Skin epidermis (tissue), 12 donors: ENCODE results near the gene PRAME.
"Not testable (repeated sequence)": the region's sequence is repeated elsewhere in the genome, so short reads cannot be mapped to it uniquely, and the experiment has no call there.

Experiments used
- H3K27ac ChIP-seq, 21 experiments: fragments of 200-600 bp; sonication (generic) in 11 of 21; one replicate each; pipeline ENCODE4 v1.5.0; 2020; ENCODE audit warnings: mild to moderate bottlenecking in 3 of 21, inconsistent platforms in 2 of 21, moderate library complexity in 2 of 21
- H3K4me3 ChIP-seq, 7 experiments: fragments of 200-600 bp; sonication (generic) in 2 of 7; one replicate each; pipeline ENCODE4 v1.5.0; 2020; ENCODE audit warnings: inconsistent platforms in 2 of 7, mild to moderate bottlenecking in 2 of 7, moderate library complexity in 1 of 7

Gene PRAME

DNA sequence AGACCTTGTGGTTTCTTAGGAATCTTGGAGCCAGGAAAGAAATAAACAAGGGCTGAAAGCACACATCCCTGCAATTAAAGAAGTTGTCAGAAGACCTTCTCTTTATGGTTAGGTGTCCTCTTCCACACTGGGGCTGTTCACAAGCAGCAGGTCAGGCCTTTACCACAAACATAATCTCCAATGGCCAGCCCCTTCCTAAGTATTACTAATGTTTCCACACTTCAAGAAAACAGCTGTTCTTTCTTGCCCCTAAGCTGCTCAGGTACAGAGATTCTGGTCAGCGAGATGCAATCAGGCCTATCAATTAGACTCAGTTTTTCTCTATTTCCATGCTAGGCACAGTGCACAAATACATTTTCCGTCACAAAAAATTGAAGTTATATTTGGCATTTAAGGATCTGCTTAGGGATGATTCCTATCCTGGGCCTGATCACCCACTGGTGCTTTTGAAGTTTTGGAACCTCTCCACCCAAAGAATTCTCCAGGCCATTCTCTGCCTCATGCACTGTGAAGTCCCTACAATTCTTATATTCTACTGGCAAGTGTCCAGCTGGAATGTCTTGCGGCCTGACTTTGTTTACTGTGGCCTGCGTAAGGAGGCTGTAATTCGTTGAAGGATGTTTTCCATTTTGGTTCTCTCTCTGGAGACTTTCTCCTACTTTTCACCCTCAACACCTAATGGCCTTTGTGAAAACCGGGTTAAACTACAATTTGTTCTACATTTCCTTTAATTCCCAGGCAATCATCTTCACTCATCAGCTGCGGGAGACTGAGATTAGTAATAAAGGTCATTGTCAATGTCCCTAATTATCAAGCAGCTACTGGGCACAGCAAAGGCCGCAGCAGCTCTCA, 5.1 kb downstream of the PRAME start:
- Histone ChIP-seq H3K27ac (no peak overlapping the region), H3K4me3 (no peak overlapping the region)

DNA sequence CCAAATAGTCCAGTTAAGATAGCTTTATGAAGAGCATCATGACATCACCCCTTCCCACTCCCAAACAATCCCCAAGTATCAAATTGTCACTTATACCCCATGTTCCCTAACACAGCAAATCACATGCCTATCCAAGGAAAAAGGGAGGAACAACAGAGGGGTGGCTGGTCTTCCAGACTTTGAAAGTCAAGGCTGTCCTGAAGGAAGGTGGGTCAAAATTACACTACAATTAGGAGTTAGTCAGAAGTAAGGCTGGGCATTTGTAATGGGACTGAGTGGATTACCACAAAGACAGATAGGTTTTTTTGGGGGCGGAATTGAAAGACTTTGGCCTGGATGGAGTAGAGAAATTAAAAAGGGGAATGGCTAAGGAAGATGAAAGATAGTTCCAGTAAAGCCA, 5.9 kb downstream of the PRAME start:
- no peak overlapping the region for H3K4me3 ChIP-seq

DNA sequence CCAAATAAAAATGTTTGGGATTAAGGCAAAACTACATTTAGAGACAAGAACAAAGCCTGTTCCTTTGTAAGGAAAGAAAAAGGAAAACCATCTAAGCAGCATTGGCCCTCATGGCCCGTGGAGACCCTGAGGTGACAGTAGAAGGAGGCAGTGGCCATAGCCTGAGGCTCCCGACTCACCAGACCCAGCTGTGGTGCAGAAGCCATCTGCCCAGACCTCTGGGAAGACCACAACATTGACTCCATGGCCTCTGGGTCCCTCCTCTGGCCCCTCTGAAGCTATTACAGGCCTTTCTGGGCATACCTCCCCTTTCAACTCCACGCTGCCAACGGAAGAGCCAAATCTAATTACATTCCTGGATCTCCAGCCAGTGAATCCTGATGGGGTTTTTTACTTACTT, 6.4 kb downstream of the PRAME start:
- no peak overlapping the region for H3K4me3 ChIP-seq
- H3K27ac ChIP-seq: no peak overlapping the region

More for the DNA sequence above, 5.9 kb downstream of the PRAME start:
- no peak overlapping the region for H3K27ac ChIP-seq

DNA sequence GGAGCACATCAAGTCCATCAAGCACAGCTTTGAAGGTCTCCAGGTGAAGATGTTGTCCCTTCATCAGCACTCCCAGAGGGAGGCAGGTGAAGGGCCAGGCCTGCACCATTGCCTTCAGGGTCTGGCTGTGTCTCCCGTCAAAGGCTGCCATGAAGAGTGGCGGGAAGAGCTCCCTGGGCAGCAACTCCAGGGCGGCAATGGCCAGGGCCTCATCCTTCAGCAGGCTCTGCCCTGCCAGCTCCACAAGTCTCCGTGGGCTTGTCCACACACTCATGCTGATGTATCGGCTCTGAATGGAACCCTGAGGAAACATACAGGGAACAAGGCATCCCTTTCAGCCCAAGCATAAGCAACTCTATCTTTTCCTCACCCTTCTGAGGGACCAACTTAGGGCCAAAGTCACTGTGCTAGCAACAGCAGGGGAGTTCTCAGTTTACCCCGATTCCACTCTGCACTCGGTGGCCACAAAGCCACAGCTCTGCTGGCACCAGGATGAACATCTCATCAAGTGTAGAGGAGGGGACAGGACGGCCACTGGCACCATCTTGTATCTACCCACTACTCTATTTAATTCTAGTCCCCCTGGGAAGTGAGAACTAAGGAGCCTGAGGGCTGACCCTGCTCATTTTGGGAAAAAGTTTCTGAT, 8.2 kb downstream of the PRAME start:
- no peak overlapping the region for H3K4me3 ChIP-seq
- no peak overlapping the region for H3K27ac ChIP-seq

DNA sequence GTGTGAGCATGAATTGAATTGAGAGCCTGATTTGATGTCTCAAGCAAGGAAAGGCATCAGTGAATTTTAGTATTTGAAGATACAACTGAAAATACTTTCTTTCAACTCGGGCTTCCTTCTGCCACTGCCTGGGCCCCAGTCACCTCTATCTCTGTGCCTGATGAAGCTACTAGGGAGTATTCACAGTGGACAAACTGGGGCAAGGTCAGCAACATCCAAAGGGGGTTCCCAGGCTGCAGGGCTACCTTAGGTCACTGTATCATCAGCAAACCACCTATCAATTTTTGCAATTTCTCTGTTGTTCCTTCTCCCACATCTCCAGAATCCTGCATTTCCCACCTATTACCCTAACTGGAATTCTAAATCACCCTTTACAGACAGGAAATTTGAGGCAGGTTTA, 10.2 kb downstream of the PRAME start:
- Histone ChIP-seq H3K4me3 (no peak overlapping the region), H3K27ac (no peak overlapping the region)

DNA sequence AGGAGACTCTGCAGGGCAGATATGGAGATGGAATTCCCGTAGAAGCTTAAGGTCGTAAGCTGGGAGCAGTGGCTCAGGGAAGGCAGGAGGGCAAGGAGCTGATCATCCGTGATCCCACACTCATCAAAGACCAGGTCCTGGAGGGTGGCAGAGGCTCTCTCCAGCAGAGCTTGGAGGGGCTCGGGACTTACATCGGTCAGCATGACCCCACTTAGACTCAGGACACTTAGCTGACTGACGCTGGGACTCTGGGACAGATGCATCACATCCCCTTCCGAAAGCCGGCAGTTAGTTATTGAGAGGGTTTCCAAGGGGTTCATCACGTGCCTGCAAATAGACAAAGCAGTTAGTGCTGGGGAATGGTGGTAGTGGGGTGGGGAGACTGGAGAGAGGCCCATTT, 10.7 kb downstream of the PRAME start:
- Histone ChIP-seq H3K27ac (no peak overlapping the region), H3K4me3 (no peak overlapping the region)

DNA sequence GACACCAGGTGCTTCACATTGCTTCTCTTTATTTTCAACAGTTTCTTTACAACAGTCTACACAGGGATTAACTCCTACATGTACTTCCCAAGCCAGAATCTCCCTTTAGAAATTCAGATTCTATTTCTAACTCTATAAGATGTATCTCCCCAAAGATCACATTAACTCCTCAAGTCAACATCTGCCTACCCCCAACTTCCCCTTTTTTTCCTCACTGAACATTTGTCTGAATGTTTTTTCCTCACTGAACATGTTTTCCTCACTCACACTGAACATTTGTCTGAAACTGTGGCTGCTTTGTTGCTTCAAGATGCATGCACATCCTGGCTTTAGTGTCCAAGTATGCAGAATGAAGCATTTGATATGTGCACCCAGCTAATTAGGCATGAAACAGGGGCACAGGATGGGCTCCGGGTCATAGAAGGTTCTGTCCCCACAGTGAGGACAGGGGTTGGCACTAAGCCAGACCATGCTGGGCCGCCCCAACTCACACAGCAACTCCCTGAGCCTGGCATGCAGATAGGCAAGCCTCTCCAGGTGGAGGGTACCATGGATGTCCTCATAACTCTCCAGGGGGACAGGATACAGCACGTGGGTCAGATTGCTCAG, 11.3 kb downstream of the PRAME start:
- H3K27ac ChIP-seq: no peak overlapping the region
- no peak overlapping the region for H3K4me3 ChIP-seq

DNA sequence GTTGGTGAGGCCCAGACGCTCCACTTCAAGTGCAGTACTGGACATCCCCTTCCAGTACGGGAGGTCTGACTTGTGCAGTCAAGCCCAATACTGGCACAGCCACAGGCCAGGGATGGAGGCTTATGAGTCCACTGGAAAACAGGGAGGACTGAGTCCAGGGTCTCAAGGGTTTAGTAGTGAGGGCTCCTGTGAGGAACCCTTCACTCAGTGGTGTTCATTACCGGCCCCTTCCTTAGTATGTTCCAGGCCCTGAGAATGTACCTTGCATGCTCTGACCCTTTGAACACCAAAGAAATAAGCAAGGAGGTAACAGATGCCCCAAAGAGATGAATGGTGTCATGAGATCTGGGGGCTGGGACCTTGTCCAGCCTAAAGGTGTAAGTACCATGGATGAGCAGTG, 11.8 kb downstream of the PRAME start:
- no peak overlapping the region for H3K4me3 ChIP-seq
- no peak overlapping the region for H3K27ac ChIP-seq

DNA sequence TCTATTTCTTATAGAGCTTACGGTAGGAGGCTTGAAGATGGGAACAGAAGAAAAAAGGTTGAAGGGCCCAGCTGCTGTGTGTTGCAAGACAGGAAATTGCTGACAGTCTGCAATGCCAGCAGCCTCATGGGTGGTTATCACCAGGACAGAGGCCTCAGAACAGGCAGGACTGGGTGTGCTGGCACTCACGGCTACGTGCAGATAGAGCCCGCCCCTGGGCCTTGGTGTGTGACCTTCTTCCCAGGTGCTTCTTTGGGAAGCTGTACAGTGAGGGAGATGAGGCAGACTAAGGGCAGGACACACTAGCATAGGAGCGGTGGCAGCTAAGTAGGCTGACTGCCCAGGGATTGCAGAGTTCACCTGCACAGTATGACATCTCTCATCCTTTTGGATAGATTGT, 12.6 kb downstream of the PRAME start:
- H3K4me3 ChIP-seq: no peak overlapping the region

DNA sequence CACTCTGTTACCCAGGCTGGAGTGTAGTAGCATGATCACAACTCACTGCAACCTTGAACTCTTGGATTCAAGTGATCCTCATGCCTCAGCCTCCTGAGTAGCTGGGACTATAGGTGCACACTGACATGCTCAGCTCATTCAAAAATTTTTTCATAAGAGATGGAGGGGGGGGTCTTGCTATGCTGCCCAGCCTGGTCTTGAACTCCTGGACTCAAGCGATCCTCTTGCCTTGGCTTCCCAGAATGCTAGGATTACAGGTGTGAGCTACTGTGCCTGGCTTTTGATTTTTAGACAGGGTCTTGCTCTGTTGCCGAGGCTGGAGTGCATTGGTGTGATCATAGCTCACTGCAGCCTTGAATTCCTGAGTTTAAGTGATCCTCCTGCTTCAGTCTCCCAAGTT, 14.0 kb downstream of the PRAME start:
- no peak overlapping the region for H3K27ac ChIP-seq

More for the DNA sequence above, 12.6 kb downstream of the PRAME start:
- no peak overlapping the region for H3K27ac ChIP-seq

DNA sequence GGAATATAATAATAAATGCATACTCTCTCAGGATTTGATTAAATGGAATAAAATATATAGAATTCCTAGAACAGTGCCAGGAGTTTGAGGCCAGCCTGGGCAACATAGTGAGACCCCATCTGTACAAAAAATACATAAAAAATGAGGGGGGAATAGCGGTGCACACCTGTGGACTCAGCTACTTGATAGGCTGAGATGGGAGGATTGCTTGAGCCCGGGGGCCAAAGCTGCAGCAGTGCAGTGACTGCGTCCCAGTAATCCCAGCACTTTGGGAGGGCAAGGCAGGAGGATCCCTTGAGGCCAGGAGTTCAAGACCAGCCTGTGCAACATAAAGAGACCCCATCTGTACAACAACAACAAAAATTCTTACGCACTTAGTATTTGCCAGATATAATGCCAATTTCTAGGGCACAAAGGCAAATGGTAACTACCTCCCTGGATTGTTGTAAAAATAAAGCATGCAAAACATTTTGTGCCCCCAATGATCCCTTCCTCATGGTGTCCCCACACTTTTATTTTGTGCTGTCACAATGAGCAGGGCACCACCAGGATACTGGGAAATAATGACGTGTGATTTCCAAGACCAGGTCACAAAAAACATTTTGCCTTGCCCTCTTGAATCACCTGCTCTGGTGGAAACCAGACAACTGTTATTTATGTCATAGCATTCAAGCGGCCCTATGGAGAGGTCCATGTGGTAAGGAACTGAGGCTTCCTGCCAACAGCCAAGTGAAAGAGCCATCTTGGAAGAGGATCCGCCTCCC, 20.7 kb downstream of the PRAME start:
- no peak overlapping the region for H3K4me3 ChIP-seq

More for the DNA sequence above, 14.0 kb downstream of the PRAME start:
- no peak overlapping the region for H3K4me3 ChIP-seq

DNA sequence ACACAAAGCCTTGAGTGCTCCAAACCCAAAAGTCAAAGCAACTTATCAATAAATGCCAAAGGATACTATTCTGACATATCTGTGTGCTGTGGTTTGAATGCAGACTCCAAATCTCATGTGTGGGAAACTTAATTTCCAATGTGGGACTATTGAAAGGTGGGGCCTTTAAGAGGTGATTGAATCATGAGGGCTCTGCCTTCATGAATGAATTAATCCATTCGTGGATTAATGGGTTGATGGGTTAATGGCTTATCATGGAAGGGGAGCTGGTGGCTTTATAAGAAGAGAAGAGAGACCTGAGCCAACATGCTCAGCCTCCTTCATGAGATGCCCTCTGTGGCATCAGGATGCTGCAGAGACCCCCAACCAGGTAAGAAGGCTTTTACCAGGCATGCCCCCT, 22.1 kb downstream of the PRAME start:
- Histone ChIP-seq H3K4me3 (no peak overlapping the region), H3K27ac (no peak overlapping the region)

More for the DNA sequence above, 20.7 kb downstream of the PRAME start:
- H3K27ac ChIP-seq: no peak overlapping the region

DNA sequence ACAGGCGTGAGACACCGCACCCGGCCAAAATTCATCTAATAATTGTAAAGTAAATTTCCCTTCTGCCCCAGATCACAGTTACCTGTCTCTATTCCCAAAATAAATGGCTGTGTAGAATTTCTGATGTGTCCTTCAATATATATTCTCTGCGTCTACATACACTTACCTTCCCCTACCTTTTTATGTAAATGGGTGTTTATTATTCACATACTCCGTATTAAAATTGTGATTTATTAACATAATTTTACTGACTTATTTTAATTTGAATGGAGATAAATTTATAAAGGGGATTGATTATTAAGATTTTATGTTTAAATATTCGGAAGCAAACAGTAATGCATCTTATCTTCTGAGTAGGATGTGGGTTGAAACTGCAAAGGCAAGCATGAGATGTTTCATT, 22.6 kb downstream of the PRAME start:
- no peak overlapping the region for H3K4me3 ChIP-seq
- H3K27ac ChIP-seq: no peak overlapping the region

DNA sequence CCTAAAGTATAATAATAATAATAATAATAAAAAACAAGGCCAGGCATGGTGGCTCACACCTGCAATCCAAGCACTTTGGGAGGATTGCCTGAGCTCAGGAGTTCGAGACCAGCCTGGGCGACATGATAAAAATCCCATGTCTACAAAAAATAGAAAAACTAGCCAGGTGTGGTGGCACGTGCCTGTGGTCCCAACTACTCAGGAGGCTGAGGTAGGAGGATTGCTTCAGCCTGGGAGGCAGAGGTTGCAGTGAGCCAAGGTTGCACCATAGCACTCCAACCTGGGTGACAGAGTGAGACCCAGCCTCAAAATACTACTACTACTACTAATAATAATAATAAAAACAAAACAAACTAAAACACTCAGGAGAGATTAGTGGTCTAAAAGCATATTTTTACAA, 23.4 kb downstream of the PRAME start:
- H3K27ac ChIP-seq: no peak overlapping the region

DNA sequence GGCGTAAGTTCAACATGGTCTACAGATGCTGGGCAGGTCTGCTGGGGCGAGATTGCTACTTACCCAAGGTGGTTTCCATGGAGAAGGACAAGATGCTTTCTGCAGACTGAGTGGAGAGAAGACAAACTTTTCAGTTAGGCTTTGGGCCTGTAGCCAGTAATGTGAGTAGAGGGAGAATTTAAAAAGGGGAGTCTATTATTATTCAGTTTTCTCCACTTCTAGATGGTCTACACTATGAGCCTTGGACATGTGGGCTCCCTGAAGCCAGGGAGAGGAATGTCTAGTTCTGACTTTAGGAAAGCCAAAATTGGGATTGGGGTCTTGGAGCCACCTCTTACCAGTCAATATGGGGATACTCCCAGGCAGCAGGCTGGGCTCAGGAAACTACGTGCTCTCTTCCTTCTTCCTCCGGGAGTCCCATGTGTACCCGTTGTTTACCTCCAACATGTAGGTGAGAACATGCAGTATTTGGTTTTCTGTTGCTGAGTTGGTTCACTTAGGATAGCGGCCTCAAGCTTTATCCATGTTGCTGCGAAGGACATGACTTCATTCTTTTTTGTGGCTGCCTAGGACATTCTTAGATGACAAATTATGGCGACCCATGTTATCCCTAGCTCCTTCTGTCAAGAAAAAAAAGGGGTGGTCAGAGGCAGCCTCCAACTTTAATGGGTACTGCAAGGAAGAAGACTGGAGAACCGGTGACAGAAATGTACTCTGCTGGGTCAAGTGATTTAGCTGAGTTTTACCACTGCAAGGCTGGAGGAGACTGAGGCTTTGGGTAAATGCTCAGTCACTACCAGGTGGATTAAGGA, 24.3 kb downstream of the PRAME start:
- no peak overlapping the region for H3K4me3 ChIP-seq
- H3K27ac ChIP-seq: no peak overlapping the region

More for the DNA sequence above, 23.4 kb downstream of the PRAME start:
- no peak overlapping the region for H3K4me3 ChIP-seq

DNA sequence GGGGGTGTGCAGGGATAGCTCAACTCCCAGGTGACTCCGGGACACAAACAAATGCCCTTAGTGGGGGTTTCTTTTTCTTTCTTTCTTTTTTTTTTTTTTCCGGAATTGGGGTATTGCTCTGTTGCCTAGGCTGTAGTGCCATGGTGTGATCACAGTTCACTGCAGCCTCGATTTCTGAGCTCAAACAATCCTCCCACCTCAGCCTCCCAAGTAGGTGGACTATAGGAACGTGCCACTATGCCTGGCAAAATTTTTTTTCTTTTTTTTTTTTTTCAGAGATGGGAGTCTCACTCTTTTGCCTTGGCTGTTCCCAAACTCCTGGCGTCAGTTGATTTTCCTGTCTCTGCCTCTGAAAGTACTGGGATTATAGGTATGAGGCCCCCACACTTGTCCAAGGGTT, 25.2 kb downstream of the PRAME start:
- no peak overlapping the region for H3K27ac ChIP-seq
- no peak overlapping the region for H3K4me3 ChIP-seq

DNA sequence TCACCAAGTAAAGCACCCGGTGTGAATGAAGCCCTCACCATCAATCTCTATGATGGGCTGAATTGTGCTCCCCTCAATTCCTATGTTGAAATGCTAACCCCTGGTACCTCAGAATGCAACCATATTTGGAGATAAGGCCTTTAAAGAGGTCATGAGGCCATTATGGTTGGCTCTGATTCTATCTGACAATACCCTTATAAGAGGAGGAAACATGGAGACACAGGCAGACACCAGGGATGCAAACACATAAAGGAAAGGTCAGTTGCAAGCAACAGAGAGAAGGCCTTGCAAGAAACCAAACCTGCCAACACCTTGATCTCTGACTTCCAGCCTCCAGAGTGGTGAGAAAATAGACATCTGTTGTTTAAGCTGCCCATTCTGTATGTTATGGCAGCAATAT, 25.6 kb downstream of the PRAME start:
- no peak overlapping the region for H3K27ac ChIP-seq
- H3K4me3 ChIP-seq: no peak overlapping the region

DNA sequence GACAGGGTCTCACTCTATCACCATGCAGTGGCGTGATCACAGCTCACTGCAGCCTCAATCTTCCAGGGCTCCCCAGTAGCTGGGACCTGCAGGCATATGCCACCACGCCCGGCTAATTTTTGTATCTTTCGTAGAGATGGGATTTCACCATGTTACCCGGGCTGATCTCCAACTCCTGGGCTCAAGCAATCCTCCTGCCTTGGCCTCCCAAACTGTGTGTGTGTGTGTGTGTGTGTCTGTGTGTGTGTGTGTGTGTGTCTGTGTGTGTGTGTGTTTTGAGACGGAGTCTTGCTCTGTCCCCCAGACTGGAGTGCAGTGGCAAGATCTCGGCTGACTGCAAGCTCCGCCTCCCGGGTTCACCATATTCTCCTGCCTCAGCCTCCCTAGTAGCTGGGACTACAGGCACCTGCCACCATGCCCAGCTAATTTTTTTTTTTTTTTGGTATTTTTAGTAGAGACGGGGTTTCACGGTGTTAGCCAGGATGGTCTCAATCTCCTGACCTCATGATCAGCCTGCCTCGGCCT, 26.5 kb downstream of the PRAME start:
- H3K27ac ChIP-seq: not testable (repeated sequence)

More for the DNA sequence above, 26.5 kb downstream of the PRAME start:
- not testable (repeated sequence) for H3K4me3 ChIP-seq
